K562 (cell line): ENCODE measurements around the gene PLPP1. TPM values are rescaled to one million over a fixed set of nuclear protein-coding genes. Genes with fewer than 3 reads are reported as not detected.

ENCODE experiments used
- ATAC-seq: fragments of 200-7000 bp; cut with Tn5 transposase; 3 replicates; pipeline ENCODE4 v1.9.1; 2020; ENCODE audit warnings: moderate library complexity
- BruUV-seq: library from RNA; stranded (reverse); fragments of 400-500 nt; replicated peaks from 2 replicates; lab custom pipeline; 2021; lab: Mats Ljungman, UMichigan
- CTCF ChIA-PET: fragments of 300-600 bp; formaldehyde crosslinking; extraction: SDS; loops from one replicate; lab custom pipeline; 2021; ENCODE audit warnings: low intra/inter-chr PET ratio; lab: Yijun Ruan, JAX
- POLR2A ChIA-PET: fragments of 300-600, 350-650 bp; sonication (Branson Sonifier 250); formaldehyde crosslinking; extraction: SDS; loops from one replicate; lab custom pipeline; 2021; ENCODE audit warnings: antibody characterized with exemption, inconsistent platforms; lab: Yijun Ruan, JAX
- DNase-seq, 4 experiments: peaks; one replicate each; pipeline versions ENCODE4 v3.0.0 to v3.0.0-alpha.2; 2011 to 2018; ENCODE audit warnings: low spot score in 3 of 4, mixed read lengths in 3 of 4; ENCODE audit errors: extremely low read depth in 1 of 4
- FAIRE-seq: peaks from 2 replicates; lab custom pipeline; 2011; peaks lifted over from hg19 to GRCh38; lab: Jason Lieb, UNC
- H2AFZ ChIP-seq: 2 replicates; pipeline ENCODE4 v1.6.0; 2011; ENCODE audit warnings: low read depth, low read length, control low read depth, inconsistent platforms
- H3K27ac ChIP-seq: fragments of 200-600 bp; 3 replicates; pipeline ENCODE4 v1.8.0; 2011; ENCODE audit warnings: low read depth, mild to moderate bottlenecking, control low read depth, inconsistent platforms, low read length, moderate library complexity, mixed read lengths; ENCODE audit errors: extremely low read depth
- H3K27me3 ChIP-seq, 2 experiments: fragments of 300-600 bp in 1 of 2; 2 replicates in 1 of 2; 3 replicates in 1 of 2; pipeline versions ENCODE4 v1.6.0 to v1.8.0; 2011; ENCODE audit warnings: inconsistent platforms in 2 of 2, low read length in 2 of 2, mild to moderate bottlenecking in 1 of 2, mixed read lengths in 1 of 2, moderate library complexity in 1 of 2; ENCODE audit not compliant: control insufficient read depth in 2 of 2, insufficient read depth in 2 of 2
- H3K36me3 ChIP-seq: fragments of 300-600 bp; 3 replicates; pipeline ENCODE4 v1.8.0; 2011; ENCODE audit warnings: mild to moderate bottlenecking, low read length, inconsistent platforms; ENCODE audit not compliant: control insufficient read depth, insufficient read depth
- H3K4me1 ChIP-seq, 2 experiments: fragments of 200-600 bp in 1 of 2; replicated peaks in 1 of 2; 2 replicates in 1 of 2; 3 replicates in 1 of 2; pipeline versions ENCODE4 v1.5.1 to v1.8.0; 2011; ENCODE audit warnings: inconsistent platforms in 2 of 2, low read length in 2 of 2, mild to moderate bottlenecking in 1 of 2, mixed read lengths in 1 of 2, moderate library complexity in 1 of 2; ENCODE audit not compliant: control insufficient read depth in 2 of 2, insufficient read depth in 2 of 2
- H3K4me2 ChIP-seq: 2 replicates; pipeline ENCODE4 v1.6.1; 2011; ENCODE audit warnings: low read length, control low read depth, inconsistent platforms, mixed read lengths; ENCODE audit not compliant: insufficient read depth
- H3K4me3 ChIP-seq: fragments of 200-600 bp; sonication (generic), shearing (Covaris generic); 2 replicates; pipeline ENCODE4 v1.5.1; 2016; ENCODE audit warnings: control low read depth, inconsistent platforms
- H3K79me2 ChIP-seq: fragments of 200-600 bp; 3 replicates; pipeline ENCODE4 v1.8.0; 2011; ENCODE audit warnings: low read length, inconsistent platforms; ENCODE audit not compliant: control insufficient read depth, insufficient read depth
- H3K9ac ChIP-seq, 2 experiments: 2 replicates each; pipeline versions ENCODE4 v1.6.0 to v1.6.1; 2011; ENCODE audit warnings: low read depth in 2 of 2, low read length in 2 of 2, control low read depth in 1 of 2, inconsistent platforms in 1 of 2, mild to moderate bottlenecking in 1 of 2, mixed read lengths in 1 of 2; ENCODE audit not compliant: insufficient read depth in 1 of 2
- H3K9me1 ChIP-seq: one replicate; pipeline ENCODE4 v1.6.0; 2011; ENCODE audit warnings: inconsistent platforms, mild to moderate bottlenecking, low read length, moderate library complexity; ENCODE audit not compliant: control insufficient read depth, insufficient read depth
- H3K9me3 ChIP-seq: replicated peaks from 2 replicates; pipeline ENCODE4 v1.5.1; 2011; ENCODE audit warnings: low read depth, low read length, inconsistent platforms; ENCODE audit not compliant: control insufficient read depth, insufficient read depth
- H4K20me1 ChIP-seq: replicated peaks from 2 replicates; pipeline ENCODE4 v1.6.1; 2011; ENCODE audit warnings: low read length, inconsistent platforms, mixed read lengths; ENCODE audit not compliant: control insufficient read depth, insufficient read depth
- CC2D1A ChIP-seq: fragments of 450-650 bp; IDR thresholded peaks from 2 replicates; pipeline ENCODE4 v1.6.1; 2017; ENCODE audit warnings: mild to moderate bottlenecking
- HMG20B ChIP-seq: fragments of 250-450 bp; sonication (Bioruptor Pico); IDR thresholded peaks from 2 replicates; pipeline ENCODE4 v1.5.0; 2021; ENCODE audit warnings: mild to moderate bottlenecking
- HNRNPH1 ChIP-seq: fragments of 200-400 bp; formaldehyde crosslinking; optimal IDR thresholded peaks from 2 replicates; pipeline ENCODE3; 2017; ENCODE audit warnings: low read depth, mild to moderate bottlenecking, low read length, moderate library complexity
- JUND ChIP-seq, 2 experiments: IDR thresholded peaks; 2 replicates in 1 of 2; 3 replicates in 1 of 2; pipeline ENCODE4 v1.6.1; 2011; ENCODE audit warnings: borderline replicate concordance in 2 of 2, low read depth in 2 of 2, low read length in 2 of 2, improper control_type of control experiment in 1 of 2, missing biosample characterization in 1 of 2, missing genetic modification characterization in 1 of 2, missing genetic modification reagents in 1 of 2
- POLR3G ChIP-seq: IDR thresholded peaks from 2 replicates; pipeline ENCODE4 v1.6.1; 2011; ENCODE audit not compliant: insufficient read length, insufficient replicate concordance; ENCODE audit errors: extremely low read depth
- SRSF1 ChIP-seq: fragments of 200-400 bp; formaldehyde crosslinking; IDR thresholded peaks from 2 replicates; pipeline ENCODE4 v1.6.1; 2017; ENCODE audit warnings: mild to moderate bottlenecking, low read depth, low read length, moderate library complexity
- ZNF133 ChIP-seq: fragments of 250-450 bp; sonication (Bioruptor Pico); IDR thresholded peaks from 2 replicates; pipeline ENCODE4 v1.4.0; 2020; ENCODE audit warnings: mild to moderate bottlenecking
- ZNF76 ChIP-seq: fragments of 250-450 bp; sonication (Bioruptor Pico); IDR thresholded peaks from 2 replicates; pipeline ENCODE4 v1.4.0; 2020; ENCODE audit warnings: mild to moderate bottlenecking, moderate library complexity, borderline replicate concordance
- WGBS: fragments of 100-300 bp; shearing (Covaris generic); methylation state at CpG from one replicate; pipeline ENCODE4 v1.1.6; 2016; ENCODE audit warnings: low coverage, mixed read lengths; ENCODE audit not compliant: insufficient coverage; ENCODE audit errors: missing lambda C conversion rate; 5-methylcytosine and 5-hydroxymethylcytosine counted together
- in situ Hi-C: fragments of 300-500 bp; cut with MboI; formaldehyde crosslinking; loops from 4 replicates; pipeline ENCODE4 v1.15.0; 2018; ENCODE audit warnings: inconsistent platforms, mixed read lengths
- intact Hi-C: fragments of 100-400 bp; cut with micrococcal nuclease; formaldehyde crosslinking; loops from 2 replicates; pipeline ENCODE4 v1.14.2; 2022
- polyA plus RNA-seq, 8 experiments: library from polyadenylated mRNA; depleted of rRNA in 4 of 8; stranded (reverse) in 5 of 8; unstranded in 3 of 8; fragments of >200 nt; fragmentation: Nextera tagmentation in 2 of 8; fragmentation: Illumina TruSeq in 1 of 8; extraction: Ambion mirVana in 2 of 8; extraction: Trizol in 1 of 8; gene quantifications; 2 replicates each; pipeline versions ENCODE4 v1.2.1 to v1.2.3, GENCODE V29; 2011 to 2014; ENCODE audit warnings: inconsistent platforms in 1 of 8, missing spikeins in 1 of 8
- total RNA-seq, 7 experiments: library from RNA; depleted of rRNA in 6 of 7; stranded (reverse); fragments of >200 nt in 6 of 7; fragmentation: Illumina TruSeq in 2 of 7; extraction: Trizol in 2 of 7; gene quantifications; 2 replicates each; pipeline versions ENCODE4 v1.2.1 to v1.2.3, GENCODE V29; 2011 to 2021; ENCODE audit warnings: low replicate concordance in 1 of 7

PLPP1 gene
- total and polyA plus RNA-seq, 9 of the 15 experiments (the other 6 are each of a cell fraction or from before 2014, with no cell fraction given): 0.04 to 0.24 (median 0.04) TPM; not detected in 6

GRCh38 chr5:55441954-55442353 is 92.8 kb downstream of the PLPP1 start:
- DNase-seq: no peak
- TF ChIP-seq CC2D1A: no peak
- TF ChIP-seq SRSF1: no peak
- no peak for TF ChIP-seq ZNF133 (CRISPR knock-in tag)
- TF ChIP-seq ZNF76 (CRISPR knock-in tag): no peak
- TF ChIP-seq HNRNPH1: no peak
- no peak for TF ChIP-seq POLR3G
- TF ChIP-seq HMG20B (CRISPR knock-in tag): no peak
- no peak for TF ChIP-seq JUND (IDR thresholded peaks at IDR 0.05; ENCODE audit: borderline replicate concordance, low read depth, low read length)
- no peak for TF ChIP-seq JUND (tag; IDR thresholded peaks at IDR 0.05; ENCODE audit: borderline replicate concordance, low read depth, low read length)
- TF ChIP-seq, all 486 proteins: peak for 0
- FAIRE-seq: no peak
- H3K27ac ChIP-seq: no peak overlapping the region
- H3K79me2 ChIP-seq: no peaks in the 10 kb centered on the region
- H3K4me3 ChIP-seq: no peak overlapping the region
- no peaks in the 10 kb centered on the region for H3K9me3 ChIP-seq
- H3K9me1 ChIP-seq: no peaks in the 10 kb centered on the region
- no peak overlapping the region for H3K4me2 ChIP-seq
- no TSS peak for BruUV-seq
- no peaks in the 10 kb centered on the region for H4K20me1 ChIP-seq
- H3K27me3 ChIP-seq: peaks cover 0 to 5% of the 10 kb centered on the region in 2 experiments; a peak in 3 of 5 replicates
- ChIA-PET CTCF (no interaction called here), POLR2A (no interaction called here)
- H3K9ac ChIP-seq: no peak overlapping the region
- H3K36me3 ChIP-seq: no peaks in the 10 kb centered on the region
- peaks cover 0 to 5% of the 10 kb centered on the region in 2 experiments; a peak in 2 of 5 replicates for H3K4me1 ChIP-seq
- in situ Hi-C loops (no loop called here), intact Hi-C loops (no loop called here)
- no peak for ATAC-seq
- WGBS: 69% methylated on average over 1 of the region's 1 CpG
- no peak overlapping the region for H2AFZ ChIP-seq
